Measurements from ENCODE around the gene TSSK2.

TSSK2 gene

GRCh38 chr22:19105867-19106802 lies 25.0 kb upstream of the TSSK2 start:
- in situ Hi-C loops (cut with MboI; ENCODE audit: low sequenced_read_pairs) = no loop called here

- in situ Hi-C loops (cut with MboI; ENCODE audit: low sequenced_read_pairs) = no loop called here
Measured at GRCh38 chr22:19106886-19107729, 24.0 kb upstream of the TSSK2 start.

DNA sequence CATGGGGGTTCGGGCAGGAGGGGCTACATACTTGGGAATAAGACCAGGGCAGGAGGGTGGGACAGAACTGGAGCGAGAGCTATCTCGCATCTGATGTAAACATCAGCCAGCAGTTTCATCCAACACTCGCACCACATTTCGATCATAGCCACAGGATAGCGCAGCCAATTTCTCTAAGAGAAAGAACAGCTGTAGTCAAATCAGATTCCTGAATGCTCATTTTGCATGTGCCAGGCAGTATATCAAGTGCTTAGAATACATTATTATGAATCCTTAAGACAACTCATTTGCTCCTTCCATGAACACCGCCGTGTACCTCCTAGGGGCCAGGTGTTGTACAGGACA lies 23.4 kb upstream of the TSSK2 start:
- in situ Hi-C loops (cut with MboI; ENCODE audit: low sequenced_read_pairs) = no loop called here

DNA sequence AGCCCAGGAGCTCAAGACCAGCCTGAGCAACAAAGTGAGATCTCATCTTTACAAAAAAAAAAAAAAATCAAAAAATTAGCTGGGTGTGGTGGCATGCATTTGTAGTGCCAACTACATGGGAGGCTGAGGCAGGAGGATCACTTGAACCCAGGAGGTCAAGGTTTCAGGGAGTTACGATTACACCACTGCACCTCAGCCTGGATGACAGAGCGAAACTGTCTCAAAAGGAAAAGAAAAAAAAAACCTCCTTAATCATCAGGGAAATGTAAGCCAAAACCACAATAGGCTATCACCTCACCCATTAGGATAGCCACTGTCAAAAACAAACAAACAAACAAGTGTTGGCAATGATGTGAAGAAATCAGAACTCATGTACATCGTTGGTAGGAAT lies 22.3 kb upstream of the TSSK2 start:
- in situ Hi-C loops (cut with MboI; ENCODE audit: low sequenced_read_pairs) = no loop called here

DNA sequence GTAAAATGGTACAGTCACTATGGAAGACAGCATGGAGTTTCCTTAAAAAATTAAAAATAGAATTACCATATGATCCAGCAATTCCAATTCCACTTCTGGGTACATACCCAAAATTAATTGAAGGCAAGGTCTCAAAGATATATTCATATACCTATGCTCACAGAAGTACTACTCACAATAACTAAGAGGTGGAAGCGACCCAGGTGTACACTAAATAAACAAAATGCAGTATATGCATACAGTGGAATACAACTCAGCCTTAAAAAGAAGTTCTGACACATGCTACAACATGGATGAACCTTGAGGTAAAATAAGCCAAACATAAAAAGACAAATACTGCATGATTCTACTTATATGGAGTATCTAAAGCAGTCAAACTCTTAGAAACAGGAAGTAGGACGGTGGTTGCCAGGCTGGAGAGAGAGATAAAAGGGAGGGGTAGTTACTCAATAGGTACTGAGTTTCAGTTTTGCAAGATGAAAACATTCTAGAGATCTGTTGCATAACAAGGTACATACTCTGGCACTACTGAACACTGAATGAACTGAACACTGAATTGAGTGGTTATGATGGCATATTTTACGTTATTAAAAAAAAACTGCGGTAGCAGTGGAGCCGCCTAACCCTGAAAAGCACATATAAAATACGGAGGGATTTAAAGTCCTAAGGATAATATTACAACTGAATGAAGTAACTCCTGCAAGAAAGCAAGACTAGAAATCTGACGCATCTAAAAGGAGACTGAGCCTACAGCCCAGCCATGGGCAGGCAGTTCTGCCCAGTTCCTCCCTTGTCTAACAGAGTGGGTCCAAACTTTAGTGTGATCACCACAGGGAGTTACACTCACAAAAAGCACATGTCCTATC lies 21.7 kb upstream of the TSSK2 start:
- in situ Hi-C loops (cut with MboI; ENCODE audit: low sequenced_read_pairs) = no loop called here

- in situ Hi-C loops (cut with MboI; ENCODE audit: low sequenced_read_pairs) = no loop called here
Measured at GRCh38 chr22:19110064-19110458, 21.0 kb upstream of the TSSK2 start.

DNA sequence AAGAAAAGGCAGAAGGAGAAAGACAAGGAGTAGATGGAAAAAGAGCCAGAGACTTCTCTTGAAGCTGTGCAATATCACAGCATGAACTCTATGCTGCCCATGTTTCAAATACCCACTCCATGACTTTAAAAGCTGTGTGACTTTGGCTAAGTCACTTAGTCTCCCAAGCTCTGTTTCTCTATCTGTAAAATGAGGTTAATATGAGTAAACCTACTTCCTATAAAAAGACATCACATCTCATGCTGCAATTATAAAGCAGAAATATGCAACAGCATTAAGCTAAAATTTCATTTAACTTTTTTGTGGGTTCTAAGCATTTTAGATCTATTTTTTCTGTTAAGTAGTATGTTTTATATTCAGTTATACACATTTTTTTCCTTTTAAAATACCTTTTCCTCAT lies 20.5 kb upstream of the TSSK2 start:
- in situ Hi-C loops (cut with MboI; ENCODE audit: low sequenced_read_pairs) = no loop called here

DNA sequence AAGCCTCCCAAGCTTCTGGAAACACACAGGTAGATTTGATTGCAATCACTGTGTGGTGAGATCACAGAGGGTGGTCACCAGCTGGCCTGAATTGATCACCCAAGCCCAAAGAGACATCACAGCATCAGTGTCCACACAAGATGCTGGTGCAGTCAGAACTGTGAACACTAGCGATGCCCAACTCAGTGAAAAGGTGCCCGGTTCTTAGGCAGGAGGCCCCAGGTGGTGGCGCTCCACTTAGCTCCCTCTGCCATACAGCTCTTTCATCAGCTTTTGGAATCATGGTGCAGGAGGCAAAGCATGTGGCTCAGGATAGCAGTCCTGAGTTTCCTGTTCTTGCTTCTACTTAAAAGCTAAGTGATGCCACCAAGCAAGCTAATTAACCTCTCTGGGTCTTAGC lies 20.0 kb upstream of the TSSK2 start:
- in situ Hi-C loops (cut with MboI; ENCODE audit: low sequenced_read_pairs) = no loop called here

- in situ Hi-C loops (cut with MboI; ENCODE audit: low sequenced_read_pairs) = no loop called here
Measured at GRCh38 chr22:19111584-19111983, 19.5 kb upstream of the TSSK2 start.

- in situ Hi-C loops (cut with MboI; ENCODE audit: low sequenced_read_pairs) = no loop called here
Measured at GRCh38 chr22:19113429-19113828, 17.7 kb upstream of the TSSK2 start.

DNA sequence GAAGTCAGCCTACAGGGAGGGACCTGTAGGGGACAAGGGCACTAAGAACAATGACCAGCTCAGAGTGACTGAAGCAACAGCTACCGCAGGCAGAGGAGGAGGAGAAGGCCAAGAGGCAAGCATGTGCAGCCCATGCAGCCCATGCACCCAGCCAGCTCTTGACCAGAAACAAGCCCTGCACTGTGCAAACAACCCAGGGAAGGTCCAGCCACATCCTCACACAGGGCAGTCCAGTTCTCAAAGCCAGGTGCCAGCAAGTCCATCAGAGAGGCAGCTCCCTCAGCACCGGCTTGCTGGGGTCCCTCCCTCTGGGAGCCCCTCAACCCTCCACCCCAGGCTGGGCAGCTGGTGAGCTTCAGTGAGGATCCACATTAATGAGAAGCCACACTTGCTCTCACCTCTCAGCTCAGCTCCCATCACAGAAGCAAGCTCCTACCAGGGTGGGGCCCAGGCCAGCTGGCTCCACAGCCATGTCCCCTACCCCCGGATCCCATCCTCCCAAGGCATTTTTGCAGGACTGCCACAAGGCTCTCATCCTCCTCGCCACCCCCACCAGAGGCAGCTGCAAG lies 16.0 kb upstream of the TSSK2 start:
- in situ Hi-C loops (cut with MboI; ENCODE audit: low sequenced_read_pairs) = no loop called here

GRCh38 chr22:19115628-19116027 lies 15.5 kb upstream of the TSSK2 start:
- in situ Hi-C loops (cut with MboI; ENCODE audit: low sequenced_read_pairs) = no loop called here

GRCh38 chr22:19117111-19117512 lies 14.0 kb upstream of the TSSK2 start:
- in situ Hi-C loops (cut with MboI; ENCODE audit: low sequenced_read_pairs) = no loop called here

DNA sequence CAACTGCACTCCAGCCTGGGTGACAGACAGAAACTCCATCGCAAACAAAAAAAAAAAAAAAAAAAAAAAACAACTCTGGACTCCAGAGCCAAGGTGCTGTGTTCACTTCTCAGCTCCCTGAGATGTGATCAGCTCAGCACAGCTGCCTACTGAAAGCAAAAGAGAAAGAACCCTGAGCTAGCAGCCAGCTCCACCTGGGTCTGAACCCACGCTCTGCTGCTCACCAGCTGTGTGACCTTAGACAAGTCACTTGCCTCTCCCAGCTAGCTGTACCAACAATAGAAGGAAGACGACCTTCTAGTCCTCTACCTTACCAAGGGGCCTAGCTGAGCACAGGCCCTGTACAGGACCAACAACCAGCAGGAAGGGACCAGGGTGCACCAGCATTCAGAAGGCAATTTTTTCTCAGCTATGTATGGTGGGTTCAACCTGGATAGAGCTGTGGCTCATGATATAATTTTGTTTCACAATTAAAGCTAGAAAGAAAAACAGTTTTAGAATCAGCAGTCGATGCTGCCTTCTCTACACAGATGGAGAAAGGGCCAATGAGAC lies 12.7 kb upstream of the TSSK2 start:
- in situ Hi-C loops (cut with MboI; ENCODE audit: low sequenced_read_pairs) = no loop called here

DNA sequence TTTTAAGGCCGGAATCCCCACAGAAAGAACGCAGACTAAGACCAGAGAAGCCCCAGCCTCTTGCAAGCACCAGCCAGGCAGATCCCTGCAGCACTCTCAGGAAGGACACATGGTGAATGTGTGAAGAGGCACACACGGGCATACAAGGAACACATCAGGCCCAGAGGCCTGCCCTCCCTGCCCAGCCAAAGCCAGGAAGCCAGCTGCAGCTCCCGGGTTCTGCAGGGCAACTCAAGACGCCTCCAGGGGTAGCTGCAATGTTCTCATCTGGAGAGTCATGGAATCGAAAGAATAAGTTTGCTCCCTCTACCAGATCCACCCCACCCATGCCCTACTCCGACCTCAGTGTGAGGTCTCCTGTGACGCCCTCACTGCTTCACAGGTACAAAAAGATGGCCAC lies 11.2 kb upstream of the TSSK2 start:
- in situ Hi-C loops (cut with MboI; ENCODE audit: low sequenced_read_pairs) = no loop called here

GRCh38 chr22:19120829-19121630 lies 10.1 kb upstream of the TSSK2 start:
- in situ Hi-C loops (cut with MboI; ENCODE audit: low sequenced_read_pairs) = no loop called here

DNA sequence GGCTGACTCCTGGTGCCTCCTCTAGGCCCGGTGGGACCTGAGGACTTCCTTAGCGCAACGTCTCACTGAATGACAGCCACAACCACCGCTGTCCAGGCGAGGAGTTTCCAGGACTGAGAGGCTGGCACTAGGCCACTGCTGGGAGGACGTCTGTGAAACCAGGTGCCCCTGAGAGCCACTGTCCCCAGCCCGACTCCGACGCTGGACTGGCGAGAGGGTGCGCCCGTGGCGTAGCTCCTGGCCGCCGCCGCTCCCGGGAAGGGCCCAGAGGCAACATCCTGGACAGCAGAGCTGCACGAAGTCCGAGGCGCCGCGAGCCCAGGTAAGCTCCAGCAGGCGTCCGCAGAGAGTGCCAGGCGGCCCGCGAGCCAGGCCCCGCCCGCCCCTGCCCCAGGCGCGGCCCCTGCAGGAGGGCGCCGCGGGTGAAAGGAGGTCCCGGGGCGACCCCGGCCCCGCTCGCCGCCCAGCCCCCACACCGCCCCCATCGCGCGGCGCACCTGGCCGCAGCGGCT lies 9.4 kb upstream of the TSSK2 start:
- in situ Hi-C loops (cut with MboI; ENCODE audit: low sequenced_read_pairs) = no loop called here

GRCh38 chr22:19122143-19122751 lies 8.9 kb upstream of the TSSK2 start, which contains the start of gene DGCR2:
DGCR2 (minus strand) TSS chr22:19122412; CDS start chr22:19122206, 206 bp downstream.
- in situ Hi-C loops (cut with MboI; ENCODE audit: low sequenced_read_pairs) = no loop called here

Data from HL-60/S4 treated with phorbol 12-myristate 13-acetate at 8.2 ng/mL for 4 days and 3 days (cell line).